COLO668 (cell line): ENCODE results near the gene SLC4A7.
"Not testable (repeated sequence)": the region's sequence is repeated elsewhere in the genome, so short reads cannot be mapped to it uniquely, and the experiment has no call there.

ENCODE experiments used
- DNase-seq: peaks from one replicate; lab custom pipeline; 2025; ENCODE audit not compliant: unreplicated experiment; lab: John Stamatoyannopoulos, UW

Gene SLC4A7

DNA sequence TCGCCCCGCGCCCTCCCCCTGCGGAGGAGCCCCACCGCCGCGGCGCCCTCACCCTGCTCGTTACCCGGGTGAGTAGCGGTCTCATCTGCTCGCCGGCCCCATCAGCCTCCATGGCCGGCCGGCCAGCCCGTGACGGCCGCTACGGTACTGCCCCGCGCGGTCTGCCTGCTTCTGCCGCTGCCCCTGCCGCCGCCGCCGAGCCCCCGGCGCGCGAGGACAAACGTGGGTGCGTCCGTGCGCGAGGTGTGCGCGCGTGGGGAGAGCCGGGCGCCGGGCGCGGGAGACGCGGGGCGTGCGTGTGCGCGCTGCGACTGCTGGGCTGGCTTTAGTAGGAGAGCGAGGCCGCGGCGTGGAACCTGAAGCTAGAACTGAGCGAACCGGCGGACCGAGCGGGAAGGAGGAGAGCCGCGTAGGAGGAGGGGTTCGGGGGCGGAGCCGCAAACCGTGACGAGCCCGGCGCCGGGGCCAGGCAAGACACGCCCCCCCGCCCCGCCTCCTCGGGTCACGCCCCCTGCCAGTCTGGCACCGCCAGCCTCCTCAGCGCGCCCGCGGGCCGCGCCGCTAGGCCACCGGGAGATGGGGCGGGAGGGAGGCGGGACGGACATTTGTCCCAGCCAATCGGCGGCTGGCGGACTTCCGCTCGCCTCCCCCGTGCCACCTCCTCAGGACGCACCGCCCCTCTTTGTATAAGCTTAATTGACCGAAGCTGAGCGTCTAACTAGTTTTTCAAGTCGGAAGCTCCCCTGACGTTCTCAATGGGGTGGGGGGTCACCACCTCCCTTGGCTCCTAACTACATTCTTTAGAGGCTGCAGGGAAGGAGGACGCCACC lies at the start of gene SLC4A7:
TSS of gene SLC4A7 (minus strand) at position 370 of the 830 bp plus-strand sequence. CDS start at position 112, 258 bp downstream.
- peak; percentile 94 for DNase-seq

- DNase-seq, result no peak
These were observed 49.0 kb upstream of the SLC4A7 start for GRCh38 chr3:27533261-27533607.

GRCh38 chr3:27532426-27533260 lies 48.5 kb upstream of the SLC4A7 start:
- DNase-seq, result no peak

GRCh38 chr3:27531193-27531751 lies 47.1 kb upstream of the SLC4A7 start:
- DNase-seq, result not testable (repeated sequence)

DNA sequence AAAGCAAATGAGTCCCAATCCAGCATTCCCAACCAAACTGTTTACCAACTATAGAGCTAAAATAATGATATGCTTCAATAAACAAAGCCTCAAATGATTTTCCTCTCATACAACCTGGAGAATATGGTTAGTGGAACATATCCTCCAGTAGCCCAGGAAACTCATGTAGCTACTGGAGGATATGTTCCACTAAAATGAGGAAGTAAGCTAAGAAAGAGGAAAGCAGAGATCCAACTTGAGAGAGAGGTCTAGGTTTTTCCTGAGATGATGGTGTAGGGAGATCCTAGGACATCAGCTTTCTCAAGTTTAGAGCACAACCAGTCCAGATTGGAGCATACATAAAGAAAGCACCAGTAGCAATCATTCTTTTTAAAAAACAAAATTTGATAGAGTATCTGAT lies 44.6 kb upstream of the SLC4A7 start:
- no peak for DNase-seq

DNA sequence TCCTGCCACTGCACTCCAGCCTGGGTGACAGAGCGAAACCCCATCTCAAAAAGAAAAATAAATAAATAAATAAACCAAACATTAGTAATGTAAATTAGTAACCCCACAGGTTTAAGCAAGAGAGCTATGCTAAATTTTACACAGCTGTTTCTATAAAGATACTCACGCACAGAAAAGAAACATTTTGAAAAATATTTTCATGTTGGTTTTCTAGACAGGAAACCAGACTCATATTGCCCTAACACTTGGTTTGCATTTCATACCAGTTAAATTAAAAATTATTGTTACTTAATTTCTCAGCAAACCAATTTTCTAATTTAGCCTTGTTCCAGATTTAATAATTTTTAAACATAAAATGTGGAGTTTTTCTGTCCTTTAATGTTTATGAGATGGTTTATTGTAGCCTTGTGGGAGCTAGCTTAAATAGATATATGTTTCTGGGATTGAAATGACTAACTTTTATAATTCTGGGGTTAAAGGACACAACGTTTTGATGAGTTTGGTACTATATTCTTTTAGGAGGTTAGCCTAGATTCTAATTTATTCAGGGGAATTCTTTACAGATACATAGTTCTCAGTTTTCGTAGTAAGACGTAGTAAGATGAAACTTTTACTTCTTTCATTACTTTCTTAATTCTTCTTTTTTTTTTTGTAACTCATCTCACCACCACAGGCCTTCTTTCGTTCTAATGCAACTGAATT lies 42.6 kb upstream of the SLC4A7 start:
- no peak for DNase-seq

- DNase-seq, result no peak
These were observed 37.7 kb upstream of the SLC4A7 start for GRCh38 chr3:27521872-27522265.

GRCh38 chr3:27521179-27521871 lies 37.1 kb upstream of the SLC4A7 start:
- DNase-seq, result no peak

- DNase-seq, result no peak
These were observed 27.7 kb upstream of the SLC4A7 start for GRCh38 chr3:27511724-27512422.

- no peak for DNase-seq
These were observed 25.2 kb upstream of the SLC4A7 start for GRCh38 chr3:27509376-27509775.

DNA sequence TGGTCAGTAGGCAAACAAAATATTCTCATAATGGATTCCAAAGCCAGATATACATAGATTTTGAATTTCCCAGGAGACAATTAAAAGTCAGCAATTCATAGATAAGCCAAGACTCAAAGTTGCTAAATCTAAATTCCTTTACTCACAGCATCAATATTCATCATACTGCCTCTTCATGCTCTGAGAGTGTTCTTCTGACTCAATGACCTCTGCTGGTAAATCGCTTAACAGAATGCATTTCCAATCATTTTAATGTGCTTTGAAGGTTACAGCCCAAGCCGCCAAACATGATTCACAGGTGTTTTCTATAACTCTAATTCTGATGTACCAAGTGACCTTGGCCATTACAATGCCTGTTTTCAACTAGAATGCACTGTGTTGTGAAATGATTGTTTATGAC lies 24.2 kb upstream of the SLC4A7 start:
- no peak for DNase-seq

GRCh38 chr3:27507515-27508266 lies 23.5 kb upstream of the SLC4A7 start:
- peak; percentile 6 for DNase-seq

DNA sequence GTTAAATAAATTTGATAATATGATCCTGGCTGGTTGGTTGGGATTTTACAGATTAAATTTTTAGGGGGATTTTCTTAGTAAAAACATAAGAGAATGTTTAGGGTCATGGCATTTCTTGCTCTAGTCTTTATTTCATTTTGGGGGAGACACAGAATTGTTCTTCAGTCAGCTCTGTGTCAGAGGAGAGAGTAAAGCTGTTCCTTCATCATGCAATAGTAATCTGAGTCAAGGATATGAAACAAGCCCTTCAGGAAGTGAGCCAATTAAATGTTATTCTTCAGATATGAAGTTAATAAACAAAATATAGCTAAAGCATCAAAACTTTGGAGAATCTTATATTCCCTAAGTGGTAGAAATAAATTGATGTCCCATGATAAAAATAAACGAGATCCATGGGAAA lies 22.9 kb upstream of the SLC4A7 start:
- DNase-seq, result no peak

- no peak for DNase-seq
These were observed 20.6 kb upstream of the SLC4A7 start for GRCh38 chr3:27504749-27505148.

GRCh38 chr3:27503526-27503925 lies 19.3 kb upstream of the SLC4A7 start:
- DNase-seq, result no peak

DNA sequence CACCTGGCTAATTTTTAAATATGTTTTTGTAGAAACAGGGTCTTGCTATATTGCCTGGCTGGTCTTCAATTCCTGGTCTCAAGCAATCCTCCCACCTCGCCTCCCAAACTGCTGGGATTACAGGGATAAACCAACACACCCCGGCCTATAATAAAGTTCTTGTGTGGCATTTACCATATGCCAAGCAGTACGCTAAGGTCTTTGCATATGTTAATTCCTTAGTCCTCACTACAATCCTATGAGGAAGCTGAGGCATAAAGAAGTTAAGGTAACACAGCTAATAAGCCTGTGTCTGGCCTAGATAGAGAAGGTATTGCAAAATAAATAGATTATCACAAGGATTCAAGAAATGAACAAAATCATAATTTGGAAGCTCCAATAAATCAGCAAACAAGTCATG lies 17.6 kb upstream of the SLC4A7 start:
- DNase-seq, result no peak

DNA sequence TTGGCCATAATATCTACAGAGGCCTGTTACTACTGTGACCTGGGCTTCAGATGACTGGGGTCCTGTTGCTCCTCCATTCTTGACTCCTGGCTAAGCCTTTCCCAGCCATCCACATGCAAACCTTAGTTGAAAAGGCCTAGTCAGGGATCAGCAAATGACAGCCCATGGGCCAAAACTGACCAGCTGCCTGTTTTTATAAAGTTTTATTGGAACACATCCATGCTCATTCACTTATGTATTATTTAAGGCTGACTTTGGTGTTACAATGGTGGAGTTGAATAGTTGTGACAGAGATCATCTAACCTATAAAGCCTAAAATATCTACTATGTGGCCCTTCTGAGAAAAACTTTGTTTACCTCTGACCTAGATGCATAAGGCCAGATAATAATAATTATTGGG lies 16.8 kb upstream of the SLC4A7 start:
- no peak for DNase-seq

DNA sequence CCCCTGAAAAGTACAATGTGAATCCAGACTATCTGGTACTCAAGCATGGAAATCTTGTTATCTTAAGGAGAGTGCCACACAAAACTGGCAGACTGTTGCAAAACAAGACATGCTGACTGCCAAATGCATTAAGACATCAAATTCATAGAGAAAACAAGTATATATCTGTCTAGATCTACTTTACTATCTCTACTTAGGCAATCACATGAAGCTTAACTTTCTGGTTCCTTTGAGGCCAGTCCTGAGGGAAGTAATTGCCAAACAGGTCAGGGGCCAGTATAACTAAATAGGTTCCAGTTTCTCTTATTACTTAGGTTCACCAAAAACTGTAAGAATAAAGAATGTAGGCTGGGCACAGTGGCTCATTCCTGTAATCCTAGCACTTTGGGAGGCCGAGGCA lies 15.9 kb upstream of the SLC4A7 start:
- no peak for DNase-seq

GRCh38 chr3:27494784-27495183 lies 10.6 kb upstream of the SLC4A7 start:
- no peak for DNase-seq
